Smooth muscle cell (in vitro differentiated cells): Measurements from ENCODE around the gene CFAP58. TPM values are rescaled to one million over a fixed set of nuclear protein-coding genes. Genes with fewer than 3 reads are reported as not detected.

Source experiments
- DNase-seq: peaks from one replicate; lab custom pipeline; 2025; ENCODE audit not compliant: unreplicated experiment; lab: John Stamatoyannopoulos, UW
- H2AFZ ChIP-seq: fragments of 200-600 bp; sonication (generic); 2 replicates; pipeline ENCODE4 v1.6.0; 2016; ENCODE audit warnings: antibody characterized with exemption, low read depth, mild to moderate bottlenecking
- H3F3A ChIP-seq: fragments of 200-600 bp; sonication (generic); 2 replicates; pipeline ENCODE4 v1.6.0; 2017; ENCODE audit warnings: antibody characterized with exemption, low read depth
- H3K27ac ChIP-seq: fragments of 200-600 bp; sonication (generic); 2 replicates; pipeline ENCODE4 v1.5.1; 2016; ENCODE audit warnings: low read depth, mild to moderate bottlenecking
- H3K27me3 ChIP-seq: fragments of 200-600 bp; sonication (generic); 2 replicates; pipeline ENCODE4 v1.6.1; 2016; ENCODE audit warnings: low read depth, mild to moderate bottlenecking
- H3K36me3 ChIP-seq: fragments of 200-600 bp; sonication (generic); 2 replicates; pipeline ENCODE4 v1.5.1; 2016; ENCODE audit warnings: low read depth
- H3K4me1 ChIP-seq: fragments of 200-600 bp; sonication (generic); 2 replicates; pipeline ENCODE4 v1.5.1; 2016; ENCODE audit warnings: low read depth
- H3K4me2 ChIP-seq: fragments of 200-600 bp; sonication (generic); 2 replicates; pipeline ENCODE4 v1.6.0; 2016; ENCODE audit warnings: mild to moderate bottlenecking
- H3K4me3 ChIP-seq: fragments of 200-600 bp; sonication (generic); 2 replicates; pipeline ENCODE4 v1.5.1; 2016; ENCODE audit warnings: mild to moderate bottlenecking
- H3K79me2 ChIP-seq: fragments of 200-600 bp; sonication (generic); 2 replicates; pipeline ENCODE4 v1.6.0; 2016; ENCODE audit warnings: low read depth, mild to moderate bottlenecking
- H3K9ac ChIP-seq: fragments of 200-600 bp; sonication (generic); 2 replicates; pipeline ENCODE4 v1.6.0; 2016; ENCODE audit warnings: low read depth
- H3K9me3 ChIP-seq: fragments of 200-600 bp; sonication (generic); replicated peaks from 2 replicates; pipeline ENCODE4 v1.5.1; 2016; ENCODE audit warnings: low read depth
- H4K20me1 ChIP-seq: fragments of 200-600 bp; sonication (generic); 2 replicates; pipeline ENCODE4 v1.6.0; 2016; ENCODE audit warnings: low read depth
- CTCF ChIP-seq: fragments of 200-600 bp; sonication (generic); IDR thresholded peaks from 2 replicates; pipeline ENCODE4 v1.5.1; 2017; ENCODE audit warnings: borderline replicate concordance, mild to moderate bottlenecking, antibody characterized with exemption; ENCODE audit not compliant: insufficient read depth, poor library complexity, severe bottlenecking
- WGBS: methylation state at CpG from one replicate; pipeline ENCODE4 v1.1.7; 2016; ENCODE audit warnings: low lambda C conversion rate; 5-methylcytosine and 5-hydroxymethylcytosine counted together
- polyA plus RNA-seq: library from polyadenylated mRNA; unstranded; fragments of >200 nt; fragmentation: Nextera tagmentation; extraction: Ambion mirVana; gene quantifications from 2 replicates; pipeline ENCODE4 v1.2.1, GENCODE V29; 2016
- total RNA-seq: library from RNA; depleted of rRNA; stranded (reverse); fragments of >200 nt; gene quantifications from 2 replicates; pipeline ENCODE4 v1.2.3, GENCODE V29; 2014

The CFAP58 gene
- total and polyA plus RNA-seq, 2 experiments from 2014 or later: 0.39 to 0.54 TPM

- Histone ChIP-seq H3K9ac (peak overlapping the region; percentile 97), H3K4me1 (peaks cover 76% of the 10 kb centered on the region), H3K27me3 (no peaks in the 10 kb centered on the region), H3F3A (peaks cover 35% of the 10 kb centered on the region), H4K20me1 (peaks cover 89% of the 10 kb centered on the region), H3K79me2 (peaks cover 62% of the 10 kb centered on the region), H3K9me3 (no peaks in the 10 kb centered on the region), H3K36me3 (no peaks in the 10 kb centered on the region), H3K4me3 (peak overlapping the region; percentile 35), H3K27ac (peak overlapping the region; percentile 99), H2AFZ (no peak overlapping the region), H3K4me2 (peak overlapping the region; percentile 83)
- WGBS: 6% methylated on average over 15 of the region's 15 CpGs
- no peak for DNase-seq
- no peak for TF ChIP-seq CTCF
Observed at GRCh38 chr10:104328896-104329710, 24.5 kb upstream of the CFAP58 start.

GRCh38 chr10:104329735-104330134, 23.9 kb upstream of the CFAP58 start:
- 51% methylated on average over 3 of the region's 3 CpGs for WGBS
- Histone ChIP-seq H3K27me3 (no peaks in the 10 kb centered on the region), H3K79me2 (peaks cover 62% of the 10 kb centered on the region), H3K36me3 (no peaks in the 10 kb centered on the region), H3F3A (peaks cover 35% of the 10 kb centered on the region), H4K20me1 (peaks cover 89% of the 10 kb centered on the region), H3K27ac (peak overlapping the region; percentile 99), H3K9me3 (no peaks in the 10 kb centered on the region), H3K4me1 (peaks cover 76% of the 10 kb centered on the region), H2AFZ (no peak overlapping the region), H3K9ac (peak overlapping the region; percentile 97), H3K4me2 (peak overlapping the region; percentile 83), H3K4me3 (no peak overlapping the region)
- no peak for TF ChIP-seq CTCF
- no peak for DNase-seq

- Histone ChIP-seq H3F3A (peaks cover 35% of the 10 kb centered on the region), H3K9ac (peak overlapping the region; percentile 97), H3K4me1 (peaks cover 77% of the 10 kb centered on the region), H3K27me3 (no peaks in the 10 kb centered on the region), H2AFZ (no peak overlapping the region), H4K20me1 (peaks cover 89% of the 10 kb centered on the region), H3K79me2 (peaks cover 62% of the 10 kb centered on the region), H3K36me3 (no peaks in the 10 kb centered on the region), H3K27ac (peak overlapping the region; percentile 99), H3K4me3 (no peak overlapping the region), H3K9me3 (no peaks in the 10 kb centered on the region), H3K4me2 (peak overlapping the region; percentile 83)
- TF ChIP-seq CTCF: no peak
- WGBS: 19% methylated on average over 8 of the region's 8 CpGs
- peak; percentile 22 for DNase-seq
Observed at GRCh38 chr10:104330168-104331110, 23.2 kb upstream of the CFAP58 start.
